ENCODE results near the gene TIGAR. TPM values are rescaled to one million over a fixed set of nuclear protein-coding genes. Genes with fewer than 3 reads are reported as not detected.
A peak's percentile ranks its signal among the peaks of the same experiment; 100 is the strongest.

TIGAR gene
- total and polyA plus RNA-seq, 11 donors: 3.6 to 16.4 (median 11.3) TPM

DNA sequence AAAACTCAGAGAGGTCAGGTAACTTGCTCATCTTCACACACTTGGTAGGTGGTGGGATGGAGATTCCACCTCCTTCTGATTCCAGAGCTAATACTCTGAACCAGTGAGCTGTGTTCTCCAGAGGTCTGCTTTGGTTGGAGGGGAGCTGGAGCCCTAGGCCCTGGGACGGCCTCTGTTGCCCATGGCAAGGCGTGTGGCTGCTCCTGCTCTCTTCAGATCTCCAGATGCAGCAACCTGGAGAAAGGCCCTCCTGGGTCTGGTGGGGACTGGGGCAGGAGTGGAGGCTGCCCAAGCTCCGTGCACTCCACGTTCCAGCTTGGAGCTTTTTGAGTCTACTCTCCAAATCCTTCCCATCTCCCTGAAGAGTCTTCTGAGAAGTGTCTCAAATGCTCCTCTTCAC lies 36.7 kb upstream of the TIGAR start:
- ATAC-seq: no peak
- no peaks in the 10 kb centered on the region for H3K9me3 ChIP-seq
- H3K4me3 ChIP-seq: no peak overlapping the region
- H3K36me3 ChIP-seq: peaks cover 0 to 100% (median 89%) of the 10 kb centered on the region in 9 donors
- intact Hi-C loops (cut with DNase I): loop anchor here in 2 of 10 donors (5.0 to 10.0 kb wide), 2 partner anchors 397 to 400 kb away; no protein-coding TSS in a partner anchor
- H3K4me1 ChIP-seq: peaks cover 0 to 97% (median 66%) of the 10 kb centered on the region in 12 donors
- no peaks in the 10 kb centered on the region for H3K27me3 ChIP-seq
- 56 to 79% (median 66%) methylated on average over 4 of the region's 4 CpGs for WGBS, 4 donors
- TF ChIP-seq, protein P1, sequence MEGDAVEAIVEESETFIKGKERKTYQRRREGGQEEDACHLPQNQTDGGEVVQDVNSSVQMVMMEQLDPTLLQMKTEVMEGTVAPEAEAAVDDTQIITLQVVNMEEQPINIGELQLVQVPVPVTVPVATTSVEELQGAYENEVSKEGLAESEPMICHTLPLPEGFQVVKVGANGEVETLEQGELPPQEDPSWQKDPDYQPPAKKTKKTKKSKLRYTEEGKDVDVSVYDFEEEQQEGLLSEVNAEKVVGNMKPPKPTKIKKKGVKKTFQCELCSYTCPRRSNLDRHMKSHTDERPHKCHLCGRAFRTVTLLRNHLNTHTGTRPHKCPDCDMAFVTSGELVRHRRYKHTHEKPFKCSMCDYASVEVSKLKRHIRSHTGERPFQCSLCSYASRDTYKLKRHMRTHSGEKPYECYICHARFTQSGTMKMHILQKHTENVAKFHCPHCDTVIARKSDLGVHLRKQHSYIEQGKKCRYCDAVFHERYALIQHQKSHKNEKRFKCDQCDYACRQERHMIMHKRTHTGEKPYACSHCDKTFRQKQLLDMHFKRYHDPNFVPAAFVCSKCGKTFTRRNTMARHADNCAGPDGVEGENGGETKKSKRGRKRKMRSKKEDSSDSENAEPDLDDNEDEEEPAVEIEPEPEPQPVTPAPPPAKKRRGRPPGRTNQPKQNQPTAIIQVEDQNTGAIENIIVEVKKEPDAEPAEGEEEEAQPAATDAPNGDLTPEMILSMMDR (IDR thresholded peaks at IDR 0.05): no peak
- no peak for TF ChIP-seq POLR2A (IDR thresholded peaks at IDR 0.05)
- H3K27ac ChIP-seq: no peak overlapping the region
- DNase-seq: no peak

DNA sequence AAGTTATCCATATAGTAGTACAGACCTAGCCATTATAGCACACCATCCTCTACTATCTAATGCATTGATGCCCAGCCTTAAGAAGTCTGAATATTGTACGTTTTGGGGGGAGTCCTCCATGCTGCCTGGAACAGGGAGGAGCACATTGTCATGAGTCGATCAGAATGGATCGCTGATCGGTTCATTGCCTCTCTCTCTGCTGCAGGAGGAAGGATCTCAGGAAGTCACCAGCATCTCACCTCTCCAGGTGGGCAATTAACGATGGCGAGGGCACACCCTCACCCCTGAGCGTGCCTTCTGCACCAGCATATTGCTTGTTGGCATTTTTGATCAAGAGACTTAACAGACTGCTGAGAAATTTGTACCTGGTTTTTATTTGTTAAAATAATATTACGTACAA lies 35.9 kb upstream of the TIGAR start:
- intact Hi-C loops (cut with DNase I): loop anchor here in 1 of 10 donors (10.0 kb wide), 1 partner anchor 400 kb away; no protein-coding TSS in a partner anchor
- Histone ChIP-seq H3K36me3 (peaks cover 0 to 100% (median 89%) of the 10 kb centered on the region in 9 donors), H3K27me3 (no peaks in the 10 kb centered on the region), H3K27ac (no peak overlapping the region), H3K4me1 (peaks cover 1 to 97% (median 67%) of the 10 kb centered on the region in 12 donors), H3K9me3 (no peaks in the 10 kb centered on the region), H3K4me3 (no peak overlapping the region)
- no peak for ATAC-seq
- DNase-seq: no peak
- WGBS, 4 donors: 80 to 86% (median 82%) methylated on average over 6 to 8 of the region's 8 CpGs
- TF ChIP-seq POLR2A (IDR thresholded peaks at IDR 0.05): no peak

DNA sequence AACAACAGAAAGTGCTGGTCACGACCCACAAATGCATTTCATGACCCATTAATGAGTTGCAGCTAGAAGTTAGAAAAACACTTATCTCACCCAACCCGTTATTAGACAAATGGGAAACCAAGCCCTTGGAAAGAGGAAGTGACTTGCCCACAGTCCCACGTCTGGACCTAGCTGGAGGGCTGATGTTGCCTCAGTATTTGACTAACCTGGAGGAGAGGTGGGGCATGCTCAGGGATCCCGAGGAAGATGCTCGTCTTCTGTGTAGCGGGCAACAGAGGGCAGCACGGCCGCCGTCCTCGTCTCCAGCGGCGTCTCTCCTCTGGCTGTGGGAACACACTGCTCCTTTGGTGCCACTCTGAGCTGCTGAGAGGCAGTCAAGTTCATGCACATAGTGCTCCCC lies 34.8 kb upstream of the TIGAR start:
- intact Hi-C loops (cut with DNase I): loop anchor here in 1 of 10 donors (10.0 kb wide), 1 partner anchor 401 kb away; no protein-coding TSS in a partner anchor
- no peak for TF ChIP-seq POLR2A (IDR thresholded peaks at IDR 0.05)
- ATAC-seq: no peak
- Histone ChIP-seq H3K4me3 (no peak overlapping the region), H3K9me3 (no peaks in the 10 kb centered on the region), H3K27me3 (no peaks in the 10 kb centered on the region), H3K36me3 (peaks cover 0 to 98% (median 86%) of the 10 kb centered on the region in 9 donors), H3K27ac (peak overlapping the region in 4 of 12 donors; percentile 9 to 74 (median 62)), H3K4me1 (peaks cover 2 to 92% (median 64%) of the 10 kb centered on the region in 12 donors)
- no peak for DNase-seq
- WGBS, 4 donors: 53 to 68% (median 65%) methylated on average over 10 to 12 of the region's 12 CpGs

DNA sequence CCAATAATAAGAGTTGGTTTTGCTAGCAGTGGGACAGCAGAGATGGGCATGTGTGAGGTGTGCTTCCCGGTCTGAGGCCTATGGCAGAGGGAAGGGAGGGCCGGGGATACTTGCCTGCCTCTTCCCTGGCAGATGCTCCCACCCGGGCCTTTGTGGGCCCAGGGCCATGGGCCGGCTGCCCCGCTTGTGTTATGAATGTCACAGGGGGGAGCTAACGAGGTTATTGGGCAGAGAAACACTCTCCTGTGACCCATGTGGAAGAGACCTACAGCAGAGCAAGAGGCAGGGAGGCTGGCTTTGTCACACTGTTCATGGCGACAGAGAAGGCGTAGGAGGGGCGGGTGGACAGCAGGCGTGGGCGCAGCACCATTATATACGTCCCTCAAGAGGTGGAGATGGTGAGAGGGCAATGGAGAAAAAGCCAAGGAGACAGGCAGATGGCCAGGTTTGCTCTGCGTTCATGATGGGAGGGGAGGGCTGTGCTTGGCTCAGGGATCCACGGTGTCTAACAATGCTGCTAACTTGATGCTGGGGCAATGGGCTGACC lies 34.2 kb upstream of the TIGAR start:
- ATAC-seq (peak in 2 of 4 donors; percentile 9 to 15), DNase-seq (peak in 1 of 5 donors; percentile 16)
- 50 to 54% (median 52%) methylated on average over 12 to 14 of the region's 14 CpGs for WGBS, 4 donors
- H3K27ac ChIP-seq: peak overlapping the region in 8 of 12 donors; percentile 2 to 74 (median 40)
- no peak overlapping the region for H3K4me3 ChIP-seq
- H3K27me3 ChIP-seq: no peaks in the 10 kb centered on the region
- peaks cover 0 to 98% (median 86%) of the 10 kb centered on the region in 9 donors for H3K36me3 ChIP-seq
- no peak for TF ChIP-seq POLR2A (IDR thresholded peaks at IDR 0.05)
- TF ChIP-seq, protein P1 (IDR thresholded peaks at IDR 0.05): no peak
- H3K9me3 ChIP-seq: no peaks in the 10 kb centered on the region
- peaks cover 2 to 92% (median 62%) of the 10 kb centered on the region in 12 donors for H3K4me1 ChIP-seq
- intact Hi-C loops (cut with DNase I): loop anchor here in 1 of 10 donors (10.0 kb wide), 1 partner anchor 402 kb away; no protein-coding TSS in a partner anchor
